A673 (cell line): Measurements from ENCODE around the gene CROCC2. TPM values are rescaled to one million over a fixed set of nuclear protein-coding genes. Genes with fewer than 3 reads are reported as not detected.

ENCODE experiments used
- BruUV-seq: library from RNA; stranded (reverse); fragments of 400-500 nt; replicated peaks from 2 replicates; lab custom pipeline; 2021; lab: Mats Ljungman, UMichigan
- CTCF ChIA-PET: fragments of 300-600 bp; sonication (Branson Sonifier 250); formaldehyde crosslinking; loops from one replicate; lab custom pipeline; 2022; ENCODE audit warnings: antibody characterized with exemption; lab: Charles Lee
- POLR2A ChIA-PET: fragments of 300-600 bp; sonication (Branson Sonifier 250); formaldehyde crosslinking; loops from one replicate; lab custom pipeline; 2022; ENCODE audit warnings: antibody characterized with exemption; ENCODE audit not compliant: low non-redundant PET; lab: Charles Lee
- DNase-seq: peaks from one replicate; pipeline ENCODE4 v3.0.0-alpha.2; 2015; ENCODE audit warnings: low spot score
- H3K27ac ChIP-seq: fragments of 200-600 bp; sonication (generic); 2 replicates; pipeline ENCODE4 v1.5.1; 2016; ENCODE audit warnings: mixed run types, low read depth, mild to moderate bottlenecking, mixed read lengths, antibody characterized with exemption, low read length; ENCODE audit not compliant: poor library complexity, severe bottlenecking
- H3K27me3 ChIP-seq: fragments of 200-600 bp; sonication (generic); replicated peaks from 2 replicates; pipeline ENCODE4 v1.6.1; 2017; ENCODE audit warnings: mixed run types, low read depth, mild to moderate bottlenecking, mixed read lengths, antibody characterized with exemption, low read length; ENCODE audit not compliant: insufficient read depth, poor library complexity
- H3K36me3 ChIP-seq: fragments of 200-600 bp; sonication (generic); 2 replicates; pipeline ENCODE4 v1.6.1; 2016; ENCODE audit warnings: mixed run types, mild to moderate bottlenecking, mixed read lengths, antibody characterized with exemption, low read length; ENCODE audit not compliant: insufficient read depth, poor library complexity, severe bottlenecking
- H3K4me1 ChIP-seq: fragments of 200-600 bp; sonication (generic); 2 replicates; pipeline ENCODE4 v1.6.1; 2017; ENCODE audit warnings: mixed run types, mild to moderate bottlenecking, mixed read lengths, antibody characterized with exemption, low read length; ENCODE audit not compliant: insufficient read depth, poor library complexity, severe bottlenecking
- H3K4me3 ChIP-seq: fragments of 200-600 bp; sonication (generic); 2 replicates; pipeline ENCODE4 v1.5.1; 2016; ENCODE audit warnings: low read depth, mixed run types, mild to moderate bottlenecking, mixed read lengths, low read length; ENCODE audit not compliant: poor library complexity, severe bottlenecking
- H3K9me3 ChIP-seq: fragments of 200-600 bp; sonication (generic); 2 replicates; pipeline ENCODE4 v1.6.1; 2016; ENCODE audit warnings: mixed run types, low read depth, mild to moderate bottlenecking, mixed read lengths, antibody characterized with exemption, low read length; ENCODE audit not compliant: poor library complexity, severe bottlenecking
- EZH2 ChIP-seq: fragments of 200-600 bp; sonication (generic); IDR thresholded peaks from 2 replicates; pipeline ENCODE4 v1.6.1; 2017; ENCODE audit warnings: borderline replicate concordance, low read depth, mild to moderate bottlenecking, mixed read lengths, antibody characterized with exemption, low read length; ENCODE audit not compliant: poor library complexity, severe bottlenecking
- intact Hi-C: fragments of 100-400 bp; cut with micrococcal nuclease; formaldehyde crosslinking; loops from one replicate; pipeline ENCODE4 v1.10.0; 2022; ENCODE audit not compliant: unreplicated experiment
- total RNA-seq: library from RNA; stranded (reverse); gene quantifications from 2 replicates; pipeline ENCODE4 v1.2.3, GENCODE V29; 2021
- TF ChIP-seq, protein P1 (sequence below): fragments of 300-800, 200-600 bp; sonication (generic); conservative IDR thresholded peaks from 2 replicates; pipeline ENCODE4 v1.5.1; 2017; ENCODE audit warnings: low read depth, mild to moderate bottlenecking, antibody characterized with exemption, low read length, moderate library complexity, mixed read lengths

CROCC2 gene
- total RNA-seq, 1 experiment from 2014 or later = not detected

DNA sequence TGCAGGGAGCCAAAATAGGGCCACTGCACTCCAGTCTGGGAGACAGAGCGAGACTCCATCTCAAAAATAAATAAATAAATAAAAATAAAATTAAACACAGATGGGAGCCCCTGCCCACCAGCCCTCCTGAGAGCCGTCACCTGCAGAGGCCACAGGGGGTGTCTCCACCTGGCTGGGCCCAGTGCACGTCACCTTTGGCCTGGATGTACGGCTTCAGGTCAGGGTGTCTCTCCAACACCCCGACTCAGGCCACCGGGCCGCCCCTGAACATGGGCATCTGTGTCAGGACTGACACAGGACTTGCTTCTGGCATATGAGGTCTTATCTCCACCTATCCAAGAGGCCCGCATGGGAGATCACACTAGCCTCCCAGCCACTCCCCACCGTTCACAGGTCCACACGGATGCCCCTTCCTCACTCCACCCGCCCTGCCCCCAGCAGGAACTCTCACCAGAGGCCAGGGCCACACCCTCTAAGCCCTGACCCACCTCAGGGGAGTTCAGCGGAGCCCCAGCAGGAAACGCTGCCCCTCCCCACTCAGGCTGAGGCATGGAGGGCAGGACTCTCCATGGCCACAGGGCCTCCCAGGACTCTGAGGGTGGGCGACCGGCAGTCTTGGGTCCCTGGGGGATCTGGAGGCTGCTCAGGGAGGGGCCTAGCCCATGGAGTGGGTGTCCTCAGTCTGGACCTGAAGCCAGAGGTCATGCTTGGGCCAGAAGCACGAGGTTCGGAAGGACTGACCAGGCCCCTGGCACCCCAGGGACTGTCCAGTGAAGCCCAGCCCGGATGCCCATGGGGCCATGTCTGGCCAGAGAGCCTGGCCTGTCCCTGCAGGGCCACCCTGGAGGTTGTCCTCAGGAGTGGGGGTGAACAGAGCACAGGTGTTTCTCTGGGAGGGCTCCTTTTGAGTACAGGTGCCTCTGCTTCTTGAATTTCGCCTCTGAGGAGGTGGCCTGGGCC is 1.6 kb upstream of the CROCC2 start:
- no peaks in the 10 kb centered on the region for H3K36me3 ChIP-seq
- TF ChIP-seq EZH2 = no peak
- TF ChIP-seq, protein P1, sequence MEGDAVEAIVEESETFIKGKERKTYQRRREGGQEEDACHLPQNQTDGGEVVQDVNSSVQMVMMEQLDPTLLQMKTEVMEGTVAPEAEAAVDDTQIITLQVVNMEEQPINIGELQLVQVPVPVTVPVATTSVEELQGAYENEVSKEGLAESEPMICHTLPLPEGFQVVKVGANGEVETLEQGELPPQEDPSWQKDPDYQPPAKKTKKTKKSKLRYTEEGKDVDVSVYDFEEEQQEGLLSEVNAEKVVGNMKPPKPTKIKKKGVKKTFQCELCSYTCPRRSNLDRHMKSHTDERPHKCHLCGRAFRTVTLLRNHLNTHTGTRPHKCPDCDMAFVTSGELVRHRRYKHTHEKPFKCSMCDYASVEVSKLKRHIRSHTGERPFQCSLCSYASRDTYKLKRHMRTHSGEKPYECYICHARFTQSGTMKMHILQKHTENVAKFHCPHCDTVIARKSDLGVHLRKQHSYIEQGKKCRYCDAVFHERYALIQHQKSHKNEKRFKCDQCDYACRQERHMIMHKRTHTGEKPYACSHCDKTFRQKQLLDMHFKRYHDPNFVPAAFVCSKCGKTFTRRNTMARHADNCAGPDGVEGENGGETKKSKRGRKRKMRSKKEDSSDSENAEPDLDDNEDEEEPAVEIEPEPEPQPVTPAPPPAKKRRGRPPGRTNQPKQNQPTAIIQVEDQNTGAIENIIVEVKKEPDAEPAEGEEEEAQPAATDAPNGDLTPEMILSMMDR = no peak
- H3K4me3 ChIP-seq = no peak overlapping the region
- H3K27ac ChIP-seq = no peak overlapping the region
- CTCF ChIA-PET = interaction anchor here (1.4 kb wide), 1 partner anchor 10 kb away, joined by 5 read pairs; no protein-coding TSS in a partner anchor
- peaks cover 14% of the 10 kb centered on the region for H3K4me1 ChIP-seq
- no TSS peak for BruUV-seq
- POLR2A ChIA-PET = no interaction called here
- no peaks in the 10 kb centered on the region for H3K27me3 ChIP-seq
- intact Hi-C loops = no loop called here
- no peak for DNase-seq
- no peaks in the 10 kb centered on the region for H3K9me3 ChIP-seq

DNA sequence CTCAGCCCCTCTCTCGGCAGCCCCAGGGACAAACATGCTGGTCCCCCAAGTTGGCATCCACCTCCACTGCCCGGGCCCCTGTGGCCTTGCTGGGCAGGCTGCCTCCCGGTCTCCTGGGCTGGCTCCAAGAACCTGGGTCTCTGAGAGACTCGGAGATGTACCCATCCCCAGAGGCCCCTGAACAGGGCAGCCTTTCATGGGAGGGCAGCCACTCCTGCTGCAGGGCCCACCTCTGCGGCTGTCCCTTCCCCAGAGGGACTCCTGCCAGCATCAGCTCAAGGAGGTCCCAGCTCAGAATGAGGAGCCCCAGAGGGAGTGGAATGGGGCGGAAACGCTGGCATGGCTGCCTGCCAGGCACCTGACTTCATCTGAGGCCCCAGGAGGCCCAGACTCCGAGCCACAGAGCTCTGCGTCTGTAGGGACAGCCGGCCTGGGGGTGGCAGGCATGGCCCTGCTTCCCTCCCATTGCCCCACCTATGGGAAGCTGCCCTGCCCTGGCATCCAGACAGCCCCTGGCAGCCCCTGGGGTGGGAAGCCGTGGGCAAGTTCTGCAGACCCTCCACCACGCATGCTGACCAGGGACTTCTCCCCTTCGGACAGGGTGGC is 857 bp upstream of the CROCC2 start:
- CTCF ChIA-PET = interaction anchor here (1.4 kb wide), 1 partner anchor 9 kb away, joined by 5 read pairs; no protein-coding TSS in a partner anchor
- Histone ChIP-seq H3K36me3 (no peaks in the 10 kb centered on the region), H3K27ac (no peak overlapping the region), H3K4me1 (peaks cover 14% of the 10 kb centered on the region), H3K27me3 (no peaks in the 10 kb centered on the region), H3K4me3 (no peak overlapping the region), H3K9me3 (no peaks in the 10 kb centered on the region)
- TF ChIP-seq, protein P1 = no peak
- no peak for TF ChIP-seq EZH2
- BruUV-seq = no TSS peak
- DNase-seq = peak; percentile 74
- intact Hi-C loops = no loop called here
- POLR2A ChIA-PET = no interaction called here

DNA sequence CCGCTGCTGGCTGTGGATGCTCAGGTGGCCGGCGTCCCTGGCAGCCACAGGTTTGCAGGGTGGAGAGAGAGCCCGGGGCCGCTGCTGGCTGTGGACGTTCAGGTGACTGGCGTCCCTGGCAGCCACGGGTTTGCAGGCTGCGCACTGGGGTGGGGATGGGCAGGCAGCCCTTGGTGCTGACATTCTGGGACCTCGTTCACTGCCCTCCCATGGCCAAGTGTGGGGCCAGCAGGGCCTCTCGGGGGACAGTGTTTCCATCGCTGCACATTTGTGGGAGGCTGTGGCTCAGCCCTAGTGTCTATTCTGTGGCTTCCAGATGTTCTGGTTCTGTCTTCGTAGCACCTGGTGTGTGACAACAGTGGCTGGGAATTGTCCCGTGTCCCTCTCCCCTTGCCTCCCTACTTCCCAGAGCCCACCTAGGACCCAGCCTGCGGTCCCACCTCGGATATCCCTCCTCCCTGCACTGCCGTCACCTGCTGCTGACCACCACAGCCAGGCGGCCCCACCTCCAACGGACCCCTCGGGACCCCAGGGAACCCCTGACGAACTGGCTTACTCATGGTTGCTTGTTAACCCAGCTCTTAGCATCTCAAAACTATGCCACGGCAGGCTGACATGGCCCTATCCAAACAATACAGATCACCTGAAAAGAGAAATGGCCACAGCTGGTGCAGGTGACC is 915 bp downstream of the CROCC2 start:
- Histone ChIP-seq H3K36me3 (no peaks in the 10 kb centered on the region), H3K27ac (no peak overlapping the region), H3K4me1 (peaks cover 14% of the 10 kb centered on the region), H3K4me3 (no peak overlapping the region), H3K9me3 (no peaks in the 10 kb centered on the region), H3K27me3 (no peaks in the 10 kb centered on the region)
- no peak for DNase-seq
- TF ChIP-seq EZH2 = no peak
- TF ChIP-seq, protein P1 = no peak
- ChIA-PET CTCF (no interaction called here), POLR2A (no interaction called here)
- BruUV-seq = no TSS peak
- intact Hi-C loops = no loop called here
